WTC11 (cell line): Measurements from ENCODE around the gene DOCK8.

ENCODE experiments used
- CTCF ChIP-seq: fragments of 200-600 bp; IDR thresholded peaks from 2 replicates; pipeline ENCODE4 v1.8.0; 2022; ENCODE audit warnings: antibody characterized with exemption
- FOXJ3 ChIP-seq: sonication (generic); formaldehyde crosslinking; IDR thresholded peaks from 2 replicates; pipeline ENCODE4 v1.9.0; 2021; ENCODE audit warnings: missing genetic modification reagents, mild to moderate bottlenecking, borderline replicate concordance
- GABPB1 ChIP-seq: sonication (generic); formaldehyde crosslinking; IDR thresholded peaks from 2 replicates; pipeline ENCODE4 v1.8.1; 2023; ENCODE audit warnings: mild to moderate bottlenecking, missing genetic modification reagents
- NR1H2 ChIP-seq: sonication (generic); formaldehyde crosslinking; IDR thresholded peaks from 2 replicates; pipeline ENCODE4 v1.9.0; 2021; ENCODE audit warnings: mild to moderate bottlenecking, moderate library complexity, missing genetic modification reagents
- NR3C1 ChIP-seq: sonication (generic); formaldehyde crosslinking; conservative IDR thresholded peaks from 2 replicates; pipeline ENCODE4 v1.8.1; 2023; ENCODE audit warnings: low read depth, mild to moderate bottlenecking, missing genetic modification reagents
- RELA ChIP-seq: sonication (generic); formaldehyde crosslinking; IDR thresholded peaks from 2 replicates; pipeline ENCODE4 v1.8.1; 2022; ENCODE audit warnings: missing genetic modification reagents, mild to moderate bottlenecking, borderline replicate concordance
- SP1 ChIP-seq: sonication (generic); formaldehyde crosslinking; conservative IDR thresholded peaks from 2 replicates; pipeline ENCODE4 v1.8.1; 2022; ENCODE audit warnings: missing genetic modification reagents
- TEAD4 ChIP-seq: sonication (generic); formaldehyde crosslinking; IDR thresholded peaks from 2 replicates; pipeline ENCODE4 v1.8.0; 2022; ENCODE audit warnings: mild to moderate bottlenecking, missing genetic modification reagents
- TF ChIP-seq, protein P1 (sequence below): fragments of 250-450 bp; sonication (Bioruptor Pico); IDR thresholded peaks from 2 replicates; pipeline ENCODE4 v1.9.0; 2021; ENCODE audit warnings: mild to moderate bottlenecking
- TF ChIP-seq, protein P2 (sequence below): sonication (generic); formaldehyde crosslinking; IDR thresholded peaks from 2 replicates; pipeline ENCODE4 v1.8.0; 2022; ENCODE audit warnings: mild to moderate bottlenecking, missing genetic modification reagents
- TF ChIP-seq, protein P3 (sequence below): sonication (generic); formaldehyde crosslinking; IDR thresholded peaks from 2 replicates; pipeline ENCODE4 v1.8.1; 2022; ENCODE audit warnings: low read depth, missing genetic modification reagents, borderline replicate concordance

GRCh38 chr9:376115-376514 is 161.4 kb downstream of the DOCK8 start:
- TF ChIP-seq, protein P1, sequence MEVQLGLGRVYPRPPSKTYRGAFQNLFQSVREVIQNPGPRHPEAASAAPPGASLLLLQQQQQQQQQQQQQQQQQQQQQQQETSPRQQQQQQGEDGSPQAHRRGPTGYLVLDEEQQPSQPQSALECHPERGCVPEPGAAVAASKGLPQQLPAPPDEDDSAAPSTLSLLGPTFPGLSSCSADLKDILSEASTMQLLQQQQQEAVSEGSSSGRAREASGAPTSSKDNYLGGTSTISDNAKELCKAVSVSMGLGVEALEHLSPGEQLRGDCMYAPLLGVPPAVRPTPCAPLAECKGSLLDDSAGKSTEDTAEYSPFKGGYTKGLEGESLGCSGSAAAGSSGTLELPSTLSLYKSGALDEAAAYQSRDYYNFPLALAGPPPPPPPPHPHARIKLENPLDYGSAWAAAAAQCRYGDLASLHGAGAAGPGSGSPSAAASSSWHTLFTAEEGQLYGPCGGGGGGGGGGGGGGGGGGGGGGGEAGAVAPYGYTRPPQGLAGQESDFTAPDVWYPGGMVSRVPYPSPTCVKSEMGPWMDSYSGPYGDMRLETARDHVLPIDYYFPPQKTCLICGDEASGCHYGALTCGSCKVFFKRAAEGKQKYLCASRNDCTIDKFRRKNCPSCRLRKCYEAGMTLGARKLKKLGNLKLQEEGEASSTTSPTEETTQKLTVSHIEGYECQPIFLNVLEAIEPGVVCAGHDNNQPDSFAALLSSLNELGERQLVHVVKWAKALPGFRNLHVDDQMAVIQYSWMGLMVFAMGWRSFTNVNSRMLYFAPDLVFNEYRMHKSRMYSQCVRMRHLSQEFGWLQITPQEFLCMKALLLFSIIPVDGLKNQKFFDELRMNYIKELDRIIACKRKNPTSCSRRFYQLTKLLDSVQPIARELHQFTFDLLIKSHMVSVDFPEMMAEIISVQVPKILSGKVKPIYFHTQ (CRISPR knock-in tag), result no peak
- no peak for TF ChIP-seq CTCF
- no peak for TF ChIP-seq NR3C1 (CRISPR knock-in tag)
- TF ChIP-seq, protein P2, sequence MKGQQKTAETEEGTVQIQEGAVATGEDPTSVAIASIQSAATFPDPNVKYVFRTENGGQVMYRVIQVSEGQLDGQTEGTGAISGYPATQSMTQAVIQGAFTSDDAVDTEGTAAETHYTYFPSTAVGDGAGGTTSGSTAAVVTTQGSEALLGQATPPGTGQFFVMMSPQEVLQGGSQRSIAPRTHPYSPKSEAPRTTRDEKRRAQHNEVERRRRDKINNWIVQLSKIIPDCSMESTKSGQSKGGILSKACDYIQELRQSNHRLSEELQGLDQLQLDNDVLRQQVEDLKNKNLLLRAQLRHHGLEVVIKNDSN, result no peak
- TF ChIP-seq RELA (CRISPR knock-in tag), result no peak
- no peak for TF ChIP-seq TEAD4 (CRISPR knock-in tag)
- no peak for TF ChIP-seq GABPB1
- TF ChIP-seq SP1 (CRISPR knock-in tag), result no peak
- TF ChIP-seq, protein P3, sequence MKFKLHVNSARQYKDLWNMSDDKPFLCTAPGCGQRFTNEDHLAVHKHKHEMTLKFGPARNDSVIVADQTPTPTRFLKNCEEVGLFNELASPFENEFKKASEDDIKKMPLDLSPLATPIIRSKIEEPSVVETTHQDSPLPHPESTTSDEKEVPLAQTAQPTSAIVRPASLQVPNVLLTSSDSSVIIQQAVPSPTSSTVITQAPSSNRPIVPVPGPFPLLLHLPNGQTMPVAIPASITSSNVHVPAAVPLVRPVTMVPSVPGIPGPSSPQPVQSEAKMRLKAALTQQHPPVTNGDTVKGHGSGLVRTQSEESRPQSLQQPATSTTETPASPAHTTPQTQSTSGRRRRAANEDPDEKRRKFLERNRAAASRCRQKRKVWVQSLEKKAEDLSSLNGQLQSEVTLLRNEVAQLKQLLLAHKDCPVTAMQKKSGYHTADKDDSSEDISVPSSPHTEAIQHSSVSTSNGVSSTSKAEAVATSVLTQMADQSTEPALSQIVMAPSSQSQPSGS (CRISPR knock-in tag), result no peak
- TF ChIP-seq FOXJ3 (CRISPR knock-in tag), result no peak
- no peak for TF ChIP-seq NR1H2 (CRISPR knock-in tag)
